RWPE2 (cell line): ENCODE data around the gene TCF23.
A peak's percentile ranks its signal among the peaks of the same experiment; 100 is the strongest.

Source experiments
- ATAC-seq: fragments of 200-7000 bp; cut with Tn5 transposase; 3 replicates; pipeline ENCODE4 v1.9.1; 2021; ENCODE audit warnings: low read depth
- DNase-seq: peaks from one replicate; pipeline ENCODE4 v3.0.0-alpha.2; 2020; ENCODE audit warnings: low spot score
- H3K27ac ChIP-seq: fragments of 450-650 bp; 2 replicates; pipeline ENCODE4 v1.5.1; 2017; ENCODE audit warnings: mild to moderate bottlenecking; ENCODE audit not compliant: poor library complexity, severe bottlenecking
- H3K27me3 ChIP-seq: fragments of 250-450 bp; sonication (Bioruptor Pico); 2 replicates; pipeline ENCODE4 v1.5.1; 2021; ENCODE audit warnings: mild to moderate bottlenecking, moderate library complexity; ENCODE audit not compliant: insufficient read depth, poor library complexity, severe bottlenecking
- H3K36me3 ChIP-seq: fragments of 250-450 bp; sonication (Bioruptor Pico); 2 replicates; pipeline ENCODE4 v1.5.1; 2020; ENCODE audit warnings: low read depth, mild to moderate bottlenecking, moderate library complexity
- H3K4me1 ChIP-seq: fragments of 250-450 bp; sonication (Bioruptor Pico); 2 replicates; pipeline ENCODE4 v1.5.1; 2021; ENCODE audit warnings: mild to moderate bottlenecking, moderate library complexity; ENCODE audit not compliant: insufficient read depth, poor library complexity, severe bottlenecking
- H3K4me3 ChIP-seq: fragments of 250-450 bp; sonication (Bioruptor Pico); 2 replicates; pipeline ENCODE4 v1.5.1; 2021; ENCODE audit warnings: mild to moderate bottlenecking, moderate library complexity; ENCODE audit not compliant: severe bottlenecking
- H3K9me3 ChIP-seq: fragments of 250-450 bp; sonication (Bioruptor Pico); 2 replicates; pipeline ENCODE4 v1.5.1; 2021; ENCODE audit warnings: mild to moderate bottlenecking, moderate library complexity; ENCODE audit not compliant: severe bottlenecking
- TF ChIP-seq, protein P1 (sequence below): fragments of 450-650 bp; IDR thresholded peaks from one replicate; pipeline ENCODE4 v1.5.1; 2017; ENCODE audit warnings: mild to moderate bottlenecking, moderate library complexity; ENCODE audit not compliant: poor library complexity, severe bottlenecking

The TCF23 gene

DNA sequence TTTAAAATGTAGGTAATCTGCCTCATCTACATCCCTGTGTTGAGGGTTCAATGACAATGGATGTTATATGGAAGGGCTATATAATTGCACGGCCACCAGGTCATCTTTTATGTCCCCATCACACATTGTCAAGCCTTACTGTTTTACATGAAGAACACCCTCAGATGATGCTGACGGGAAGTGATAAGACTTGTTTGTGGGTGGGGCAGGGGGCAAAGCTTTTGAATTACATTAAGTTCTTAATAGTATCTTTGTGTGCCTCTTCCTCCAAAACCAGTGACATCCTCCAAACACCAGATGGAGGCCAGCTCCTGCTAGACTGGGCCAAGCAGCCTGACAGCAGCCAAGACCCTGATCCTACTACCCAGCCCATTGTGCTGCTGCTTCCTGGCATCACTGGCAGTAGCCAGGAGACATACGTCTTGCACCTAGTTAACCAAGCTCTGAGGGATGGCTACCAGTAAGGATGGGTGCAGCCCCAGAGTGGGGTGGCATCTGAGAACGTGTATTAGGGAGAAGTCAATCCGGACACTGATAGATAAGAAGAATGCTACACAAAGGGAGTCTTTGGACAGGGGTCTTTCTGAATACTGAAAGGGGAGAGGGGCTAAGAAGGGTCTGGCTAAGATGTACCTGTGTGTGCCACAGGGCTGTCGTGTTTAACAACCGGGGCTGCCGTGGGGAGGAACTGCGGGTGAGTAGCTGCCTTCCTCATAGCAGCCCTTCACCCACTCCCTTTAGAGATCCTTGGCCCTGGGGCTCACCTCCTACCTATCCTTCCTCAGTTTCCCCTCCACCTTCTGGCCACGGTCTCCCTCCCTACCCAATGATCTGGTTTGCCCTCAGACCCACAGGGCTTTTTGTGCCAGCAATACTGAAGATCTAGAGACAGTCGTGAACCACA, 19.9 kb upstream of the TCF23 start:
- no peak overlapping the region for H3K27ac ChIP-seq
- TF ChIP-seq, protein P1, sequence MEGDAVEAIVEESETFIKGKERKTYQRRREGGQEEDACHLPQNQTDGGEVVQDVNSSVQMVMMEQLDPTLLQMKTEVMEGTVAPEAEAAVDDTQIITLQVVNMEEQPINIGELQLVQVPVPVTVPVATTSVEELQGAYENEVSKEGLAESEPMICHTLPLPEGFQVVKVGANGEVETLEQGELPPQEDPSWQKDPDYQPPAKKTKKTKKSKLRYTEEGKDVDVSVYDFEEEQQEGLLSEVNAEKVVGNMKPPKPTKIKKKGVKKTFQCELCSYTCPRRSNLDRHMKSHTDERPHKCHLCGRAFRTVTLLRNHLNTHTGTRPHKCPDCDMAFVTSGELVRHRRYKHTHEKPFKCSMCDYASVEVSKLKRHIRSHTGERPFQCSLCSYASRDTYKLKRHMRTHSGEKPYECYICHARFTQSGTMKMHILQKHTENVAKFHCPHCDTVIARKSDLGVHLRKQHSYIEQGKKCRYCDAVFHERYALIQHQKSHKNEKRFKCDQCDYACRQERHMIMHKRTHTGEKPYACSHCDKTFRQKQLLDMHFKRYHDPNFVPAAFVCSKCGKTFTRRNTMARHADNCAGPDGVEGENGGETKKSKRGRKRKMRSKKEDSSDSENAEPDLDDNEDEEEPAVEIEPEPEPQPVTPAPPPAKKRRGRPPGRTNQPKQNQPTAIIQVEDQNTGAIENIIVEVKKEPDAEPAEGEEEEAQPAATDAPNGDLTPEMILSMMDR: no peak
- peaks cover 6% of the 10 kb centered on the region for H3K4me1 ChIP-seq
- no peaks in the 10 kb centered on the region for H3K9me3 ChIP-seq
- DNase-seq (no peak), ATAC-seq (no peak)
- H3K36me3 ChIP-seq: peaks cover 27% of the 10 kb centered on the region
- H3K4me3 ChIP-seq: no peak overlapping the region
- no peaks in the 10 kb centered on the region for H3K27me3 ChIP-seq

DNA sequence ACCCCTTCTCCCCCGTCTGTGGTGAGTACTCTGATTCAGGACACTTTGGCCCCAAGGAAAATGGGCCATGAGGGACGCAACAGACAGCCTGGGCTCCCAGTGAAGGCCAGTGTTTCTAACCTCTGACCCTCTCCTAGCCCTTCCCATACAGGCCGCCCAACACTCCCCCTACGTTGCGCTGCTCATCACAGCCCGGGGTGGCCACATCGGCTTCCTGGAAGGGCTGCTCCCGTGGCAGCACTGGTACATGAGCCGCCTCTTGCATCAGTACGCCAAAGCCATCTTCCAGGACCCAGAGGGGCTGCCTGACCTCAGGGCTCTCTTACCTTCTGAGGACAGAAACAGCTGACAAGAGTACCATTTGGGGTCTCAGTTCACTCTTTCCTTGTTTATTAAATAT, 18.4 kb upstream of the TCF23 start:
- peaks cover 27% of the 10 kb centered on the region for H3K36me3 ChIP-seq
- H3K4me1 ChIP-seq: peaks cover 6% of the 10 kb centered on the region
- H3K4me3 ChIP-seq: no peak overlapping the region
- no peak overlapping the region for H3K27ac ChIP-seq
- ATAC-seq: no peak
- TF ChIP-seq, protein P1: no peak
- DNase-seq: no peak
- no peaks in the 10 kb centered on the region for H3K27me3 ChIP-seq
- no peaks in the 10 kb centered on the region for H3K9me3 ChIP-seq

DNA sequence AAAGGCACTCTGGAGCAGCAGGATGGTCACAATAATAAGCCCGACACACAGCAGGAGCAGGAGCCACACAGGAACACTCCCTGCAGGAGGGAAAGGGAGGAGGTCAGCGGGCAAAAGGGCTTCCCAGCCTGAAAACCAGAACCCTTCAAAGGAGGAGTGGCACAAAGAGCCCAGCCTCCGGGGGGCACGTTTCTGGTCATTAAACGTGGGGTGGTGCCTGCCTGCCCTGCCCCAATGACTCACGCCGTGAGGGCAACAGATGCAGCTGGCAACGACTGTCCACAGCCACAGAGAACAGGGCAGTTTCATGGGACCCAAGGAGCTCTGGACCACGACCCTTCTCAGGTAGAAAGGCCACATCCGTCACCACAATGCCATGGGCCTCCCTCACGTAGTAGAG, 17.4 kb upstream of the TCF23 start:
- DNase-seq (no peak), ATAC-seq (no peak)
- peaks cover 27% of the 10 kb centered on the region for H3K36me3 ChIP-seq
- no peaks in the 10 kb centered on the region for H3K9me3 ChIP-seq
- TF ChIP-seq, protein P1: no peak
- no peak overlapping the region for H3K4me3 ChIP-seq
- H3K27ac ChIP-seq: no peak overlapping the region
- peaks cover 6% of the 10 kb centered on the region for H3K4me1 ChIP-seq
- H3K27me3 ChIP-seq: no peaks in the 10 kb centered on the region

DNA sequence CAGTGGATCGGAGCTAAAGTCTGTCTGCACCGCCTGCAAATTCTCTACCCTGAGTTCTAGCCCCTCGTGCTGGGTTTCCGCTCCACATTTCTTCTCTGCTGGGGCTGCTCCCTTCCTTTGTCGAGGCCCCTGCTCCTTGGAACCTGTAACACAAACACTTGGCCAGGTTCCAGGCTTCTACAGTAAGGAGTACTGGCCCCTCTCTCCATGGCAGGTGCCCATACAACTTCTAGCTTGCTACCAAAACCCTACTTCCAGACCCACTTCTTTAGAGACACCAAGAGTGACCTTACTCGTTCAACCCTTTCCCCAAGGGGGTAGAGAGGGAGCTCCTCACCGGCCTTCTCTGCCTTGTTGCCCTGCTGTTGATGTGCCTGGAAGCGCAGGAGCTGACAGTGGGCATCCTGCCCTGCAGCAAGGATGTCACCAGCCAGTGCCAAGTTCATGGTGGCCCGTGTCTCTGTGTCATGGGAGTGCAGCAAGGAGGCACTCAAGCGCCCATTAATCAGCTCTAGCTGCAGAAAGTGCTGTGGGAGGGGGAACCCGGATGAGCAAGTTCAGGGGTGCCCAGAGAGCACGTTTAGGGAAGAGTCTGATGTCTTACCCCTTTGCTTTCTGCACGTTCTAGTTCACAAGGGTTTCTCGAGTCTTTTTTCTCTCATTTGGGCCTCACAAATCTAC, 15.5 kb upstream of the TCF23 start:
- TF ChIP-seq, protein P1: no peak
- peak overlapping the region; percentile 64 for H3K4me3 ChIP-seq
- H3K4me1 ChIP-seq: peaks cover 6% of the 10 kb centered on the region
- no peak for DNase-seq
- no peaks in the 10 kb centered on the region for H3K27me3 ChIP-seq
- ATAC-seq: no peak
- peaks cover 27% of the 10 kb centered on the region for H3K36me3 ChIP-seq
- no peak overlapping the region for H3K27ac ChIP-seq
- no peaks in the 10 kb centered on the region for H3K9me3 ChIP-seq
